ENCODE results near the gene EXT2. TPM values are rescaled to one million over a fixed set of nuclear protein-coding genes. Genes with fewer than 3 reads are reported as not detected.

Gene EXT2
- total RNA-seq, 1 experiment from 2014 or later = 42.8 TPM

DNA sequence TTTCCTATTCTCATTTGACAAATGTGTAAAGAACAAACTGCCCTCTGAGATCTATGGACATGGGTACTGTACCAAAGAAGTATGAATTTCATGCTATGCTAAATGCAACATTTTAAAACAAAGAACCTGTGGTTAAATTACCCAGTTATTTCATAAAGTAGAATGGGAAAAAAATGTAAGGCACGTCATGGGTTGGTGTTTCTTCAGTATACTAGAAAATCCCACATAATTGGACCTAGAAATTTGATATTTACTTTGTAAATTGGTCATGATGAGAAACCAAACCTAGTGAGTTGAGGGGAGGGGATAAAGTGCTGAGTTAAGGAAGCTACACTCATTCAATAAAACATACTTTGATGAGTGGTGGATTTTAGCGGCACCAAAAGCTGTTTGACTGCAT is 110.4 kb downstream of the EXT2 start:
- H3K4me3 ChIP-seq (replicated peaks in 1 of 2; ENCODE audit: low read depth in 1 of 2, low read length in 2 of 2) = no peak overlapping the region
- intact Hi-C loops (cut with micrococcal nuclease) = loop anchor here (10.0 kb wide), 2 partner anchors 51 to 1551 kb away; no protein-coding TSS in a partner anchor
- H3K4me1 ChIP-seq (ENCODE audit: control insufficient read depth in 1 of 2, insufficient read depth in 2 of 2, low read length in 2 of 2) = no peaks in the 10 kb centered on the region
- H3K9me2 ChIP-seq (ENCODE audit: insufficient read depth) = no peaks in the 10 kb centered on the region
- H3K36me3 ChIP-seq (ENCODE audit: control insufficient read depth in 1 of 2, insufficient read depth in 2 of 2, low read length in 2 of 2) = no peaks in the 10 kb centered on the region
- BruUV-seq (replicated peaks) = no TSS peak
- ATAC-seq = no peak
- H3K9ac ChIP-seq (ENCODE audit: low read length) = no peak overlapping the region
- ChIA-PET POLR2A (no interaction called here), RAD21 (ENCODE audit: low non-redundant PET in 1 of 2, low total read pairs in 2 of 2, uncharacterized antibody in 2 of 2, unreplicated experiment in 2 of 2) (no interaction called here), CTCF (no interaction called here)
- H3K79me2 ChIP-seq (ENCODE audit: insufficient read depth, low read length) = no peaks in the 10 kb centered on the region
- no peaks in the 10 kb centered on the region for H4K20me1 ChIP-seq (ENCODE audit: insufficient read depth)
- no peaks in the 10 kb centered on the region for H3K9me3 ChIP-seq (ENCODE audit: control insufficient read depth in 1 of 2, insufficient read depth in 1 of 2, low read depth in 1 of 2, low read length in 2 of 2)
- no peak for DNase-seq (ENCODE audit: low read depth, low spot score)
- TF ChIP-seq SIN3A (IDR thresholded peaks at IDR 0.05; ENCODE audit: low read depth) (no peak), CBX3 (IDR thresholded peaks at IDR 0.05; ENCODE audit: low read depth) (no peak), CTCF (IDR thresholded peaks at IDR 0.05 in 2 of 3, conservative IDR thresholded peaks at IDR 0.05 in 1 of 3; ENCODE audit: borderline replicate concordance in 1 of 3, insufficient read depth in 1 of 3, low read depth in 2 of 3, low read length in 2 of 3) (no peak), POLR2A (IDR thresholded peaks at IDR 0.05; ENCODE audit: borderline replicate concordance, extremely low read depth, insufficient read depth, insufficient read length) (no peak), EGR1 (IDR thresholded peaks at IDR 0.05; ENCODE audit: low read depth) (no peak), SP1 (IDR thresholded peaks at IDR 0.05; ENCODE audit: low read depth) (no peak), JUND (IDR thresholded peaks at IDR 0.05) (no peak), ELF1 (IDR thresholded peaks at IDR 0.05; ENCODE audit: borderline replicate concordance, low read depth) (no peak), YY1 (IDR thresholded peaks at IDR 0.05; ENCODE audit: extremely low read depth, insufficient replicate concordance, low read depth, low read length) (no peak)
- TF ChIP-seq, protein P1, sequence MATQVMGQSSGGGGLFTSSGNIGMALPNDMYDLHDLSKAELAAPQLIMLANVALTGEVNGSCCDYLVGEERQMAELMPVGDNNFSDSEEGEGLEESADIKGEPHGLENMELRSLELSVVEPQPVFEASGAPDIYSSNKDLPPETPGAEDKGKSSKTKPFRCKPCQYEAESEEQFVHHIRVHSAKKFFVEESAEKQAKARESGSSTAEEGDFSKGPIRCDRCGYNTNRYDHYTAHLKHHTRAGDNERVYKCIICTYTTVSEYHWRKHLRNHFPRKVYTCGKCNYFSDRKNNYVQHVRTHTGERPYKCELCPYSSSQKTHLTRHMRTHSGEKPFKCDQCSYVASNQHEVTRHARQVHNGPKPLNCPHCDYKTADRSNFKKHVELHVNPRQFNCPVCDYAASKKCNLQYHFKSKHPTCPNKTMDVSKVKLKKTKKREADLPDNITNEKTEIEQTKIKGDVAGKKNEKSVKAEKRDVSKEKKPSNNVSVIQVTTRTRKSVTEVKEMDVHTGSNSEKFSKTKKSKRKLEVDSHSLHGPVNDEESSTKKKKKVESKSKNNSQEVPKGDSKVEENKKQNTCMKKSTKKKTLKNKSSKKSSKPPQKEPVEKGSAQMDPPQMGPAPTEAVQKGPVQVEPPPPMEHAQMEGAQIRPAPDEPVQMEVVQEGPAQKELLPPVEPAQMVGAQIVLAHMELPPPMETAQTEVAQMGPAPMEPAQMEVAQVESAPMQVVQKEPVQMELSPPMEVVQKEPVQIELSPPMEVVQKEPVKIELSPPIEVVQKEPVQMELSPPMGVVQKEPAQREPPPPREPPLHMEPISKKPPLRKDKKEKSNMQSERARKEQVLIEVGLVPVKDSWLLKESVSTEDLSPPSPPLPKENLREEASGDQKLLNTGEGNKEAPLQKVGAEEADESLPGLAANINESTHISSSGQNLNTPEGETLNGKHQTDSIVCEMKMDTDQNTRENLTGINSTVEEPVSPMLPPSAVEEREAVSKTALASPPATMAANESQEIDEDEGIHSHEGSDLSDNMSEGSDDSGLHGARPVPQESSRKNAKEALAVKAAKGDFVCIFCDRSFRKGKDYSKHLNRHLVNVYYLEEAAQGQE (IDR thresholded peaks at IDR 0.05; ENCODE audit: low read depth) = no peak
- no peaks in the 10 kb centered on the region for H3K27me3 ChIP-seq (ENCODE audit: insufficient read depth, low read length)
- no peak overlapping the region for H3K4me2 ChIP-seq (ENCODE audit: low read length)
- H2AFZ ChIP-seq (ENCODE audit: low read depth, low read length, poor library complexity, severe bottlenecking) = no peak overlapping the region
- H3K27ac ChIP-seq (ENCODE audit: low read depth, low read length) = no peak overlapping the region
